Limb (tissue), 2 donors: ENCODE data around the gene UFM1.
"Not testable (repeated sequence)": the region's sequence is repeated elsewhere in the genome, so short reads cannot be mapped to it uniquely, and the experiment has no call there.

Experiments
- DNase-seq, 2 donors: peaks; one replicate each; pipeline ENCODE4 v3.0.0-alpha.2; 2016; ENCODE audit errors: extremely low spot score in 2 of 2

Gene UFM1

GRCh38 chr13:38365661-38366060 lies 16.0 kb downstream of the UFM1 start:
- DNase-seq, result no peak

DNA sequence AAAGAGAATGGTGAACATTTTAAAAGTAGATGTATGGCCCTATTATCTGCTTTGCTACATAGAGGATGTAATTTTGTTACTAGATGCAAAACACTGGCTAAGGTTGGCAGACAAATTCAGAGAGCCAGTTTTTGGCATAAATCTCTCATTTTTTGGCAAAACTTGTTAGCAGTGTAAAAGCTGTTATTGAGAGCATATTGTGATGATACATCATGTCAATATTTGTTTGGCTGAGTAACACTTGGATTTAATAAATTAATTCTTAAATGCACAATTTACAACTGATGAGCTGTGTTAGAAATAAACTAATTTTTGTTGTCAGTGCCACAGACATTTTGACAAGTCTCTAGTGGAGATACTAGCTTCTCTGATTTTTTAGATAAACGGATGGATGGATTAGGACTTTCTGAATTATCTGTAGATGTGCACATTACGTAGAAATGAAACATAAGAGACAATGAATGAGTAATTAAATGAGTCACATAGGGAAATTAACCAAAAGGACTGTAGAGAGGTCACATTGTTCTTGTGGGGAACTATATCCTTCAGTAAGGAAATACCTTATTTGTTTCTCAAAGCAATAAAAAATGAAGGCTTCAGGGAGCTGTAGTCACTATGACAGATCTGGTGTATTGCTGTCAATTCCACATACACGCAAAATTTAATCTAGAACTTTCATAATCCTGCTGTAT lies 17.4 kb downstream of the UFM1 start:
- DNase-seq, result no peak

DNA sequence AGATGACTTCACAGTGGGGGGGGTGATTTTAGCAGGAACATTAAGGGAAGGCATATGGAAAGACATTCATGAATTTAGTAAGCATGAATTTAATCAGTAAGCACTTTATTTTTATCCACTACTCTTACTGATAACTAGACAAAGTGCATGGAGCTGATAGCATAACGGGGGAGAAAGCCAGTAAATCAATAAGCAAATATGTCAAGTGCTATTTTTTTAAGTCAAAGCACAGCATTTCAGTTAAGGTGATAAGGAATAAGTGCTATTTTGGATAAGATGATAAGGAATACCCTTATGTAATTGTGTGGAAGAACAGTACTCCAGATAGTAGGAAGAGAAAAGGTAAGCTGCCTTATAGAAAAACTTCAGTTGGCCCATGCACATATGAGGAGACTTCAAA lies 19.4 kb downstream of the UFM1 start:
- no peak for DNase-seq

- not testable (repeated sequence) for DNase-seq
Measured at GRCh38 chr13:38370096-38370495, 20.4 kb downstream of the UFM1 start.

- DNase-seq, result no peak
Measured at GRCh38 chr13:38372820-38373383, 23.3 kb downstream of the UFM1 start.

DNA sequence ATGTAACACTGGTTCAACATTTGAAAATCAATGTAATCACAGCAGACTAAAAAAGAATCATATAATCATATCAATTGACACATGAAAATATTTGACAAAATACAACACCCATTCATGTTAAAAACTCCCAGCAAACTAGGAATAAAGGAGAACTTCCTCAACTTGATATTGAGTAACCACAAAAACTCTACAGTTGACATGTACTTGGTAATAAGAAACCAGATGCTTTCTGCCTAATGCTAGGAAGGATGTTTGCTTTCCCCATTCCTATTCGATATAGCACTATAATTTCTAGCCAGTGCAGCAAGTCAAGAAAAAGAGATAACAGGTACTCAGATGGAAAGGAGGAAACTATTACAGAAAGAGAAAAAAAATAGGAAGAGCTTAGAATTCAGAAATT lies 26.9 kb downstream of the UFM1 start:
- DNase-seq, result no peak

- DNase-seq, result peak in 1 of 2 donors; percentile 38
Measured at GRCh38 chr13:38381890-38382289, 32.2 kb downstream of the UFM1 start.

GRCh38 chr13:38382946-38383345 lies 33.3 kb downstream of the UFM1 start:
- no peak for DNase-seq

DNA sequence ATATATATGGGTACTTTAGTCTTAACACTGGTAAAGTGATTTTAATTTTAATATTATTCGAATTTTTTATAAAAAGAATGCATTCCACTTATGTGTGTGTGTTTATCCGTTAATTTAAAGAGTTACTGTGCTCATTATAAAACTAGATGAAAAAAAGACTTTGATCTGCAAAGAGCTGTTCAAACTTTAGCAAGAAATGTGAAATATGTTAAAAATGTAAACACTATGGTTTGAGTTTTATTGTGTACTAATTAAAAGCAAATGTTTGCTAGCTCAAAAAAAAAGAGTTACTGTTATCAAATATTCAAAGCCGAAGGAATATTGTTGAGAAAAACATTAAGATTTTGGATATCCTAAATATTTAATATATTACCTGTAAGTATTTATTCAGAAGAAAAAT lies 34.5 kb downstream of the UFM1 start:
- DNase-seq, result no peak

DNA sequence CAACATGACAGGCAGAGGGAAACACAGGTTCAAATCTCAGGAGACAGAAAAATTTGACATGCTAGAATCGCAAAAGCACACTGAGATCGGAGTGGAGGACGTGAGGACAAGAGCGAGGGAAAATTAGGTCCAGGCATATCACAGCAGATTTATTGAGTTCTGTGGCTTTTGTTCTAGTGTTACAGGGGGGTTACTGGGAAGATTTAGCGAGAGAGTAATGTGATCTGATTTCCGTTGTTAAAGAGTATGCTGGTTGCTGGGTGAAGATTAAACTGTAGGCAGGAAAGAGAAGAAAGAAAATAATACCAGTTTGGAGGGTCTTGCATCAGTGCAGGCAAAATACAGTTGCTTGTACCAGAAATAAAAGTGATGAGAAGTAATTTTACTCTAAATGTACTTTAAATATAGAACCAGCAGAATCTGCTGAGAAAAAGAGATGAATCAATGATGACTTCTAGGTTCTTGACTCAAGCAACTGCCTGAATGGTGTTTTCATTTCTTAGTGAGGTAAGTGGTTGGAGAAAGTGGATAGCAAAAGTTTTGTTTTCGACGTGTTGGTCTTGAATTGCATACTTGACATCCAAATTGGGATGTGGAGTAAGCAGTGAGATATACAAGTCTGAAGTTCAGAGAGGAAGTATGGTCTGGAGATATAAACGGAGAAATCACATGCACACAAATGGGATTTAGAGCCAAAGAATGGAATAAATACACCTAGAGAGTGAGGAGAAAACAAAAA lies 35.7 kb downstream of the UFM1 start:
- DNase-seq, result no peak

DNA sequence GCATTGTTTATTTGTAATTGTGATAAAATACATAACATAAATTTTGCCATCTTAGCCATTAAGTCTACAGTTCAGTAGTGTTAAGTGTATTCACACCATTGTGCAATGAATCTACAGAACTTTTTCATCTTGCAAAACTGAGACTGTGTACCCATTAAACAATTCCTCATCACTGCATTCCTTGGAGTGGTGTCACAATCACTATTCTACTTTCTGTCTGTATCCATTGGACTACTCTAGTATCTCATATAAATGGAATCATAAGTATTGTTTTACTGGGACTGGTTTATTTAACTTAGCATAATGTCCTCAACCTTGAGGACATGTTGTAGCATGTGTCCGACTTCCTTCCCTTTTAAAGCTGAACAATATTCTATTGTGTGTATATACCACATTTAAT lies 36.8 kb downstream of the UFM1 start:
- no peak for DNase-seq

GRCh38 chr13:38391341-38391740 lies 41.7 kb downstream of the UFM1 start:
- no peak for DNase-seq

DNA sequence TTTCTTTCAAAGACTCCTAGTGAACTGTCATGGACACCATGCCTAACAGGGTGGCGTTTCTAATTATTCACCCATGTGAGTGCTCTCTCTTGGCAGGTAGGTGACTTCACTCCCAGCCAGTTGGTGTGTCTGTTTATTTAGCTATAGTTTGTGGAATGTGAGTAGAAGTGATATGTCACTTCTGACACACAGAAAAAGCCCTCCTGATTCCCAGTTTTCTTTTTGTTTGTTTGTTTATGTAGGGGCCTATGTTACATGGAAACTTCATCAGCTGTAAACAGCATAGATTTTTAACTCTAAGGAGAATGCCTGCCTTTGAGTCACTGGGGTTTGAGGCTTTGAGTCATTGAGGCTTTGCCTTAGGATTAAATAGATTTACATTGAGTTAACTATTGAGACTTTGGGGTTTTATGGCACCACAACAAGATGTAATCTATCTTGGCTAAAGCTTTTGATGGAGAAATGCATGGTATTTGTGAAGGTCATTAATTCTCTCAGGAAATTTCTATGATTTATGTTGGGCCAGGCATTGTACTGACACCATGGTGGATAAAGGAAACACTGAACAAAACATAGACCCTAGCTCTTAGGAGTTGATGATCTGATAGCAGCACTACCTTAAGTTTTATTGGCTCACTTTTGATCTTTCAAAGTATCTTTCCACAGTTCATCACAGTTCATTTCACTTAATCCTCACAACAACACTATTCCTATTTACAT lies 45.3 kb downstream of the UFM1 start:
- DNase-seq, result no peak

DNA sequence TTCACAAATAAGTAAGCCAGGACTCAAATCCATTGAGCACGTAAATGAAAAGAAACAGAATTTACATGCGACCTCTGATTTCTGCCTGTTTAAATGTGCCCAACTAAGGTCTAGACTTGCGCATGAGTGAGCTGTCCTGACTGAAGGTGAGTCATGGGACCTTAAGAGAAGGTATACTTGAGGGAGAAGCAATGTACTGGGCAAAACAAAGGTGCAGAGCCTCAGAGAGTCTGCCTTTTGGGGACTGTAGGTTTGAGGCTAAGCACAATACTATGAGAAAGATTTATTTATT lies 45.8 kb downstream of the UFM1 start:
- no peak for DNase-seq

DNA sequence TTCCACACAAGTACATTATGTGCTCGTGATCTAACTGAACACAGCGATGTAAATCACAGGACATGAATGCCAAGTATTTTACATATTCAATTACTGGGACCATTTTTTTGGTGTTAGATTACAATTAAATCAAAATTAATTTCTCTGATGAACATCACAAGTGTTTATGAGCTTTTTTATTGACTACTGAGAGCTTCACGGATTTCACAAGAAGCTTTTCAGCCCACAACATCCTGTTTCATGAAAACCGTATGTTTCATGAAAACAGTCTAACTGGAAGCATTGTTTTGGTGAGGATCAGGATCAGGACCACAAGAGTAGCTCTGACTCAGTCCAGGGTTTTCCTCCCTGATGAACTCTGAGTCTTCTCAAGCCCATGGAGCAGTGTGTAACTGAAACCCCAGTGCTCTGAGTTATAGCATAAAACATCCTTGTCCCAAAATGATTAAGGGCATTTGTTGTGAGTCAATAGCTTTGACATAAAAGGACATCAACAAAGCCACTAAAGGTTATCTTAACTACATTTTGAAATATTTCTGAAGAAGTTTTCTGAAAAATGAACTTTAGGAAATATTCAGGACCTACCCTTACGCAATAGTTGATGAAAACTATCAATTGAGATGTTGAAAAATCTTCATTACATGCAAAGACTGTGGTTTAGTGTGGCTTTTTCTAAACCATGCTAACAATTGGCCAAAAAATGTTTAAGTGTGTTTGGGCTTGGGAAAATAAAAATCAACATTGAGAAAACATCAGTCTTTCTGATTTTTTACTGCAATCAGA lies 49.3 kb downstream of the UFM1 start:
- DNase-seq, result no peak

DNA sequence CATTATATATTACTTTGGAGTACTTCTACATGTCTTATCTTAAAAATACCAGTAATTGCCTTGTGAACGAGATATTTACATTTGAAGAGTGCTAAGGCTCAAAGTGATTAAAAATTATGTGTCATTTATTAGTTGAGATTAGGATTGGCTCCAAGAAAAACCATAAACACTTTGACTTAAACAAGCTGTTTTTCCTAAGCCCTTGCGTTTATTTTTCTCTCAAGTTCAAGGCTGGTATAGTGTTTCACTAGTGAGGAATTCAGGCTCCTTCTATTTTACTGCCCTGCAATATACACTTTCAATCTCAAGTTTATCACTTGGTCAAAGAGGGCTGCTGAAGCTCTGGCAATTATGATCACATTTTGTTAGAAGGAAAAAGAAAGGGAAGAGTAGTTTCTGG lies 49.9 kb downstream of the UFM1 start:
- no peak for DNase-seq

DNA sequence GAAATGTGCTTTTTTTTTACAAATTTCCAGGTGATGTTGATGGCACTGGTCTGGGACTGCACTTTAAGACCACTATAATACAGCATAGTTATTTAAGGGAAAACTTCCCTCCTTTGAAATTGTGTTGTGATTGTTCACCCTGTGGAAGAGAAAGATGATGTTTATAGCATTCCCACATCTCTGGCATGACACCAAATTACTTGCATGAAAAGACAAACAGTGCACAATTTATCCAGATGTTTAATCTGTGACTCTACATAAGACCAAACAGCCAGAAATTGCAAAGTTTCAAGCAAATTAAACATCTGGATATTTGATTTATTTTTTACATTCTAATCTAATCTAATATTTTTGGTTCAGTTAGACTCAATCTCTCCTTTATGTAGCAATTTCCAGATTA lies 51.6 kb downstream of the UFM1 start:
- DNase-seq, result no peak

DNA sequence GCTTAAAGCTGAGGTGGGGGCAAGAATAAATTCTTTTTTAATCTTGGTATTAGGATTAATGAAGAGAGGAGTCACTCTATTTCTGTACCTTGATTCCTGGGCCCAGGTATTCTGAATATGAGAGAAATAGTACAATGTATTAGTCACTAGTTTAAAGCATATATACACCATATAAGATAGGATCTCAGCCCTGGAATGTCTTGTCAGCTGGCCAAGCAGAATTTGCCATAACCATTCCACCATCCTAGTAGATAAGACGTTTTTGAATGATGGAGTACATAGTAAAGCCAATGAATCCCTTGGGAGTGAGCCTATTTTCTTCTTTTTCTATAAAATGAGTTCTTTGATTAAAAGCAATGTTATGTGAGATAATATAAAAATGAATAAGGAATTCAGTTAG lies 55.6 kb downstream of the UFM1 start:
- DNase-seq, result no peak

GRCh38 chr13:38409771-38410170 lies 60.1 kb downstream of the UFM1 start:
- DNase-seq, result no peak

- DNase-seq, result peak in 1 of 2 donors; percentile 11
Measured at GRCh38 chr13:38412266-38412665, 62.6 kb downstream of the UFM1 start.
